ENCODE measurements around the gene SEC23A. TPM values are rescaled to one million over a fixed set of nuclear protein-coding genes. Genes with fewer than 3 reads are reported as not detected.
"Not testable (repeated sequence)": the region's sequence is repeated elsewhere in the genome, so short reads cannot be mapped to it uniquely, and the experiment has no call there.

The SEC23A gene
- polyA plus RNA-seq (ENCODE audit: insufficient read length in 4 of 4): 10 to 100 TPM; 58.4 to 65.7 (median 62.5) TPM

GRCh38 chr14:39102969-39103957 lies at the start of gene SEC23A:
Gene SEC23A (minus strand): TSS chr14:39103235. CDS start chr14:39096118, 7,117 bp downstream.
- peak in 2 of 4 donors; percentile 72 to 85 for DNase-seq (ENCODE audit: low read depth in 4 of 4, low spot score in 2 of 4)

DNA sequence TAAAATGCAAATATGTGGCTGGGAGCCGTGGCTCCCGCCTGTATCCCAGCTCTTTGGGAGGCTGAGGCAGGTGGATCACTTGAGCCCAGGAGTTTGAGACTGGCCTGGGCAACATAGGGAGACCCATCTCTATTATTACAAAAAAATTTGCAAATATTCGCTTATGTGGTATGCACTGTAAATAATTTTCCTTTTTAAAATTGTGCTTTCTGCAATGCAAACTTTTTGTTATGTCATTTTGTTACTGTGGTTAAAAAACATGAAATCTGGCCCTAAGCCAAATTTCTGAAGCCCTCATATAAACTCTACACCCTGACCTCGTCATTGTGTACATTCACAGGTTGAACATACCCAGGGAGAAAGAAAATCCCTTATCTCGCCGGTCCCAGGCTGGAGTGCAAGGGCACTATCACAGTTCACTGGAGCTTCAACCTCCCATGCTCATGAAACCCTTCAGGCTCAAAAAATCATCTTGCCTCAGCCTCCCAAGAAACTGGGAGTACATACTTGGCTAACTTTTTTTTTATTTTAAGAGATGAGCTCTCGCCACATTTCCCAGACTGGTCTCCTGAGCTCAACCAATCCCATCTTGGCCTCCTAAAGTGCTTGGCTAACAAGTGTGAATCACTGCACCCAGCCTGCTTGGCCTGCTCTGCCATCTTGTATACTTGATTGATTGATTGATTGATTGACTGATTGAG lies 42.4 kb upstream of the SEC23A start:
- DNase-seq (ENCODE audit: low read depth in 4 of 4, low spot score in 2 of 4): no peak

- DNase-seq (ENCODE audit: low read depth in 4 of 4, low spot score in 2 of 4): not testable (repeated sequence)
Observed at GRCh38 chr14:39143226-39143625, 40.2 kb upstream of the SEC23A start.

DNA sequence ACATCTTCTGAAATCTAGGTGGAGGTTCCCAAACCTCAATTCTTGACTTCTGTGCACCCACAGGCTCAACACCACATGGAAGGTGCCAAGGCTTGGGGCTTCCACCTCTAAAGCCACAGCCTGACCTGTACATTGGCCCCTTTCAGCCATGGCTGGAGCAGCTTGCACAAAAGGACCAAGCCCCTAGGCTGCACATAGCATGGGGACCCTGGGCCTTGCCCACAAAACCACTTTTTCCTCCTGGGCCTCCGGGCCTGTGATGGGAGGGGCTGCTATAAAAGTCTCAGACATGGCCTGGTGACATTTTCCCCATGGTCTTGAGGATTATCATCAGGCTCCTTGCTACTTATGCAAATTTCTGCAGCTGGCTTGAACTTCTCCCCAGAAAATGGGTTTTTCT lies 38.6 kb upstream of the SEC23A start:
- not testable (repeated sequence) for DNase-seq (ENCODE audit: low read depth in 4 of 4, low spot score in 2 of 4)

DNA sequence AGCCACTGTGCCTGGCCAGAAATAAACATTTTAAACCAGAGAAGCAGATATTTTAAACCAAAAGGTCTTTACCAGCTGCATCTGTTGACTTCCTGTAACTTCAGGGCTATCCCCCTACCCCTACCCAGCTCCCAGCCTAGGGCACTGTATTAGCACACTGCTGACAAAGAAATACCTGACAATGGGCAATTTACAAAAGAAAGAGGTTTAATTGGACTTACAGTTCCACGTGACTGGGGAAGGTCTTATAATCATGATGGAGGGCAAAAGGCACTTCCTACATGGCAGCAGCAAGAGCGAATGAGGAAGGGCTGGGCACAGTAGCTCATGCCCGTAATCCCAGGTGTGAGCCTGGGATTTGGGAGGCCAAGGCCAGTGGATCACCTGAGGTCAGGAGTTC lies 37.1 kb upstream of the SEC23A start:
- no peak for DNase-seq (ENCODE audit: low read depth in 4 of 4, low spot score in 2 of 4)

DNA sequence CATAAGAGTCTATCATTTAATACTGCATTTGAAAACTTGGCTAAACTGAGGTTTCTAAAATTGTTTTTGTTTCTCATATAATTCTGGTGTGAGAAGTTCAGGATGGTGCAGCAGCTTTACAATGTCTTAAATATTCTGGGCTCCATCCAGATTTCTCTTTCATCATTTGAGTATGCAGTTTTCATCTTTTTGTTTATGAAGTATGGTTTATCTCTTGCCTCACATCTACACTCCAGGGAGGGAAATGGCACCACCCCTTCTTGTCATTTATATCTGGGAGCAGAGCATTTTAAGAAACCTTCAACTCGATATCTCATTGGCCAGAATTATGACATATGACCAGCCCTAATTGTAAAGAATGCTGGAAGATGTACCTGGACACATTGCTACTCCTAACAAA lies 35.4 kb upstream of the SEC23A start:
- DNase-seq (ENCODE audit: low read depth in 4 of 4, low spot score in 2 of 4): no peak

DNA sequence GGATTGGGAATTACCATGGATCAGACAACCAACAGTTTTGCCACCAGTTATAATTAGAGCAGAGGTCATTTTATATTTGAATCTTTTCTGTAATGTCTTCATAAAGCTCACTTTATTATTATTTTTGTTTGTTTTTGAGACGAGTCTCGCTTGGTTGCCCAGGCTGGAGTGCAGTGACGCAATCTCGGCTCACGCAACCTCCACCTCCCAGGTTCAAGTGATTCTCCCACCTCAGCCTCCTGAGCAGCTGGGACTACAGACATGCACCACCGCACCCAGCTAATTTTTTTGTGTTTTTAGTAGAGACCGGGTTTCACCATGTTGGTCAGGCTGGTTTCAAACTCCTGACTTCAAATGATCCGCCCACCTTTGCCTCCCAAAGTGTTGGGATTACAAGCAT lies 34.8 kb upstream of the SEC23A start:
- DNase-seq (ENCODE audit: low read depth in 4 of 4, low spot score in 2 of 4): not testable (repeated sequence)

DNA sequence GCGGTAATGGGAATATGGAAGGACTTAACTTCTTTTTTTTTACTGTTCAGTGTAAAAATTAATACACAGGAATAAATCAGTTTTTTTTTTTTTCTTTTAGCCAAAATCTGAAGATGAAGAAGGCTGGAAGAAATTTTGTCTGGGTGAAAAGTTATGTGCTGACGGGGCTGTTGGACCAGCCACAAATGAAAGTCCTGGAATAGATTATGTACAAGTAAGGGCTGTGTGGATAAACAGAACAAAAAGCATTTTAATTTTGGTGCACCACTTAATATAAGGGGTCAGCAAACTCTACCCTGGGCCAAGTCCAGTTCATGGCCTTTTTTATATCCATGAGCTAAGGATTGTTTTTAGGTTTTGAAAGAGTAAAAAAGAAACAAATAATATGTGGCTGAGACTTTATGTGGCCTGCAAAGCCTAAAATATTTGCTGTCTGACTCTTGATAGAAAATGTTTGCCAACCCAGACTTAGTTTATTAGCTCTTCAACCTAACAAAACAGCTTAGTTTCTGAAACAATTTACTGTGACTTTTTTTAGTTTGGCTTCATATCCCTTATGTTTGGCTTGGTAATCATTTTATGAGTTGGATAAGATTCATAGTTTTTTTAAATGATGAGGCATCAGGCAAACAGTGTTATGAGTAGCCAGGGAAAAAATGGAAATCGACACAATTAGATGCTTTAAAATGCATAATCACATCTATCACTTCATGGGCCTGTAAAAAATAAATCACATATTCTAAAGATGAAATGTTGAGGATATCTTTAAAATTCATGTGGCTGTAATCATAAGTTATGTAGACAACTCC lies 19.5 kb upstream of the SEC23A start:
- no peak for DNase-seq (ENCODE audit: low read depth in 4 of 4, low spot score in 2 of 4)

- DNase-seq (ENCODE audit: low read depth in 4 of 4, low spot score in 2 of 4): peak in 3 of 4 donors; percentile 83 to 90 (median 88)
Observed at GRCh38 chr14:39114073-39114838, 11.2 kb upstream of the SEC23A start, which contains the start of gene GEMIN2. Gene GEMIN2 (plus strand): TSS chr14:39114323. CDS start chr14:39114339, 16 bp downstream.

DNA sequence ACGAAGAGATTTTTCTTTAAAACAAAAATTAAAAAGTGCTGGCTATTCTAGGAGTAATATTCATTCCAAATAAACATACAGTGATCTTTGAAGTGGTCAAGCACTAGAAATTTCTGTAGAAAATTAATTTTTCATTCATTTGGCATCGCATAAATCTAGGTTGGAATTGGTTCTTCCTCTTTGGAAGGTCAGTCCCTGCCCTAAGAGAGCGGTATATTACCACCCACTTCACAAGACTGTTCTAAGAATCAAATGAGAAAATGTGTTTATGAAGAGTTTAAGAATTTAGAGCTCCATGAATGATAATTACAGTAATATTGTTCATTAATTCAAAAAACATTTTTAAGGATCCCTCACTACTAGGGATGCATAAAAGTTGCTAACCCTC lies 10.6 kb upstream of the SEC23A start:
- no peak for DNase-seq (ENCODE audit: low read depth in 4 of 4, low spot score in 2 of 4)

DNA sequence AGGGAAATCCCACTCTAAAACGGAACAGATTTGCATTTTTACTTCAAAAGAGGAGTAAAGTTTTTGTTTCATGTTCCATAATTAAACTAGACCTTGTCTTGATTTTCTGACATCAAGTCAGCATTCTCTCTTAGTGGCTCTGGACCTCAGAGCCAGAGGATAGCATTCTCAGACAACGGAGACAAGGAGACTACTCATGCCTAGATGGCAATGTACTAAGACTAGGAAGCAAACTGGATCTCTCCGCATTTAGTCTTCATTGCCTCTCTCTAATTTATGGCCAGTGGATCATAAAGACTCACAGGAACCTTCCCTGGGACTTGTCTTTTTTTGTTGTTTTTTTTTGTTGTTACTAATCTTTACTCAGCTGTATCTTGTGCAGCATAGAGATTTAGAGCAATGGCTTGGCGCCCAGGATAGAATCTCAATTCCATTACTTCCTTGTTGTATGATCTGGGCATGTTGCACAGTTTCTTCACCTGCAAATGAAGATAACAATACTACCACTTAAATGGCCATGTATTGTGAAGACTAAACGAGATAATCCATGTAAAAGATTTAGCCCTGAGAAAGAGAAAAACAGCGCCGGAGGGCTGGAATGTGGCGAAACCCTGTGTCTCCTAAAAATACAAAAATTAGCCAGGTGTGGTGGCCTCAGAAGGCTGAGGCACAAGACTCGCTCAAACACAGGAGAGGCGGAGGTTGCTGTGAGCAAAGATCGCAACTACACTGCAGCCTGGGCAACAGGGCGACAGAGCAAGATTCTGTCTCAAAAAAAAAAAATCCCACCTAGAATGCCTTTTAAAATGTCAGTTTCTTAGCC lies 7.1 kb upstream of the SEC23A start:
- no peak for DNase-seq (ENCODE audit: low read depth in 4 of 4, low spot score in 2 of 4)

GRCh38 chr14:39108791-39109190 lies 5.8 kb upstream of the SEC23A start:
- no peak for DNase-seq (ENCODE audit: low read depth in 4 of 4, low spot score in 2 of 4)

- DNase-seq (ENCODE audit: low read depth in 4 of 4, low spot score in 2 of 4): no peak
Observed at GRCh38 chr14:39107591-39107996, 4.6 kb upstream of the SEC23A start.

GRCh38 chr14:39104078-39104801 lies 1.2 kb upstream of the SEC23A start:
- DNase-seq (ENCODE audit: low read depth in 4 of 4, low spot score in 2 of 4): not testable (repeated sequence)

- peak in 1 of 4 donors; percentile 48 for DNase-seq (ENCODE audit: low read depth in 4 of 4, low spot score in 2 of 4)
Observed at GRCh38 chr14:39102265-39102968, 618 bp downstream of the SEC23A start.

- no peak for DNase-seq (ENCODE audit: low read depth in 4 of 4, low spot score in 2 of 4)
Observed at GRCh38 chr14:39099748-39100147, 3.3 kb downstream of the SEC23A start.

DNA sequence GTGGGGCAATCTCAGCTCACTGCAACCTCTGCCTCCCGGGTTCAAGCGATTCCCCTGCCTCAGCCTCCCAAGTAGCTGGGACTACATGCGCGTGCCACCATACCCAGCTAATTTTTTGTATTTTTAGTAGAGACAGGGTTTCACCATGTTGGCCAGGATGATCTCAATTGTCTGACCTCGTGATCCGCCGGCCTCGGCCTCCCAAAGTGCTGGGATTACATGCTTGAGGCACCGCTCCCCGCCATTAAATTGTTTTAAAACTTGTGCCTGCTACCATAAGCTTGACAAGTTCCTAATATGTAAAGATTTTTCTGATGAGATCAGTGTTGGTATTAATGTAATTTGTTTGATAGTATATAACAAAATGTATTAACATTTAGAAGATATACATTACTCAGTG lies 3.8 kb downstream of the SEC23A start:
- DNase-seq (ENCODE audit: low read depth in 4 of 4, low spot score in 2 of 4): not testable (repeated sequence)

GRCh38 chr14:39097159-39097558 lies 5.9 kb downstream of the SEC23A start:
- no peak for DNase-seq (ENCODE audit: low read depth in 4 of 4, low spot score in 2 of 4)
